ENCODE data around the gene ABCG1.

The ABCG1 gene

DNA sequence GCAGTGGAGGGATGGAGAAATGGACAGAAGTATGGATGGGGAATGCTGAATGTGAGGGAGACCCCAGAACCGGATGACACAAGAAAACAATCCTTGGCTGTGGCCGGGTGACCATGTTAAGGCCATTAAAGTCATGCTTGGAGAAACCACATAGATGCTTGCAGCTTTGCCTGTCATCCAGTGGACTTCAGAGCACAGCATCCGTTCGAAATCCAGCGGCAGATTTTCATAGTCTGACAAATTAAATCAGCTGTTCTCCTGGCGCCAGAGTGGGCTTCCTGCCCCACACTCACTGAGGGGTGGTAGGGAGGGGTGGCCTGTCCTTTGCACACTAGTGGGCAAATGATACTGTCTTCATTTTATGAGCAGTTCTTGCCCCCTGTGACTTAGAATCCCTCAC, 35.1 kb downstream of the ABCG1 start:
- DNase-seq: no peak

DNA sequence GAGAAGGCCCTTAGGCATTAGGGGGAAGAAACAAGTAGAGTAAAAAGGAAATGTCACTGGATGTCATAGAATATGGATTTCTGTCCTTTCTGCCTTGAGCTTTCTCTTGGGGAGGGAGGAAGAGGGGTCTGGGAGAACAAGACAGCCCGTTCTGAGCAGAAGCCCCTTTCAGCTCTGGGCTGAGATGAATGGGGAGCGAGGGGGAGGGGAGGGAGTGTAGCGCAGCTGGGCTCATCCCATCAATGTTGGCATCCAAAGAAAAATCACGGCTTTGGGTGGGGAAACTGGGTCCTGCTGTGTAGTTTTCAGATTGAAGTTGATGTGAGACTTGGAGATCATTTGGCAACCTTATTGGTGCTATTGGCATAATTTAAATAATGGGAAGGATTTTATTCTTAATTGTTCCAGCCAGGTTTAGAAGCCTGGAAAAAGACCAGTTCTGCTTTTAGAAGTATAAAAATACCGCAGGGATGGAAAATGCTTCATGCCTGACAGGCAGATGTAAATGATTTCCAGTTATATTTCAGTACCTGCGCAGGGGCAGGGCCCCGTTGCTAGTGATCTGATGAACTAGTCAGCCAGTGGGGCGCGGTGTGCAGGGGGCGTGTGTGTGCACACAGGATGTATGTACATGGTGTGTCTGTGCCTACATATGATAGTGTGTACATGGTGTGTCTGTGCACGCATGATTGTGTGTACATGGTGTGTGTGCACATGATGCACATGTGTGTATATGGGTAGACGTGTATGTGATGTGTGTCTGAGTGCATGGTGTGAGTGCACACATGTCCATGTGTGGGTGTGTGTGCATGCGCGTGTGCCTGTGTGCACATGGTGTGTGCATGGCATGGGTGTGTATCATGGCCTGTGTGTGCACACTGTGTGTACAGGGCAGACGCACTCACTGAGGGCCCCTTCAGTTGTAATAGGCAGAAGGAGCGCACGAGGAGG, 36.0 kb downstream of the ABCG1 start:
- DNase-seq: no peak

DNA sequence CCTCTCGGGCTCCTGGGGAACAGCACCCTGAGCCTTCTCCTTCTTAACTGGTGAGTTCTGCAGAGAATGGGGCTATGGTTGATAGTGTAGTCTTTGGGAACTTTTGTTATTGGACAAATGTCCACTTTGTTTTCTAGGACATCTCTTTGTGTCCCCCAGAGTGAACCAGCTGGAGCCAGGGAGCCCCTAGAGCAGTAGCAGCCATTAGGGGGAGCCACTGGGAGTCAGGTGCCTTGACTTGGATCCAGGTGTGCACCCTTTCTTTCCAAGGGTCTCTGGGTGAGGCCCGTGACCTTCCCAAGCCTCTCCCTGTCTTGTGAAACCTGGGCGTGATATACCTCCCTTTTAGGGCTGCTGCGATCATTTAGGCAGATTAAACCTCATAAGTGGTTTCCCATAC, 36.9 kb downstream of the ABCG1 start:
- DNase-seq: no peak

DNA sequence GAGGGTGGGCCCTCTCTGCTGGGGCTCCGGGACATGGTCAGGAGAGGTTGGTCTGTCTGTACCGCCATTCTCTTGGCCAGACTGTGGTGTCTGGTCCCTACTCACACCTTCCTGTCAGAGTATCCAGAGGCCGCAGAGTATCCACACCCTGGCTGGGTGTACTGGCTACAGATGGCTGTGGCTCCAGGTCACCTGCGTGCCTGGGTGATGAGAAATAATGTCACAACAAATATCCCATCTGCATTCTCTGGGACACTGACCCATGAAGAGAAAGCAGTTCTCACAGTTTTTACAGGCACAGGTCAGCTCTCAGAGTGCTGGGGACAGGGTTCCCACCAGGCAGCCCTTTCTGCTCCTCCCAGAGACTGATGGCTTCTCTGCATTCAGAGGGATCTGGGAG, 37.4 kb downstream of the ABCG1 start:
- DNase-seq: no peak

DNA sequence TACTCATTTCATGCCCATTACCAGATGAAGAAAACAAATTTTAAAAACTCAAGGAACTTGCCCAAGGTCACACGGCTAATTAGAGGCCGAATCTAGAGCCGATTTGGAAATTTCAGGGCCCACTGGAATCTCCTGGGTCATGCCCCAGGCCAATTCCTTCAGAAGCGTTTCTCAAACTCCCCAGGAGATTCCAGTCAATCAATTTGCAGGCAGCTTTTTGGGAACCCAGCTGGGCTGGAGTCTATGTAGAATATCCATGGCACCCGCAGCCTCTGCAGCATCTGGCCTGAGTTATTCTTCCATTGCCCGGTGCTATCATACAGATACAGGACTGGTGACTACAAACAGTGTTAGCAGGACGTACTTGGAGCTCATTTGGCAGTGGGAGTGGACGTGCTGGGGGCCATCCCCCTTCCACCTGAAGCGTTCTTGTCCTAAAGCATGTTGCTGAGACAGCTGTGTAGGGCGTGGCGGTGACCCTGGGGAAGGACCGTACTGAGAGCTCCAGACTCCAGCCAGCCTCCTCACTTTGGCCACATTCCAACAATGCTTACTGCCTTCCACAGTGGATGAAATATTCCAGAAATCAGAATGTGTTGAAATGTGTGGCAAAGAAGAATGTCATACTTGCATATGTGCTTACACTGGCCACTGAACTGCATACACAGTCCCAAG, 38.3 kb downstream of the ABCG1 start:
- DNase-seq: no peak

DNA sequence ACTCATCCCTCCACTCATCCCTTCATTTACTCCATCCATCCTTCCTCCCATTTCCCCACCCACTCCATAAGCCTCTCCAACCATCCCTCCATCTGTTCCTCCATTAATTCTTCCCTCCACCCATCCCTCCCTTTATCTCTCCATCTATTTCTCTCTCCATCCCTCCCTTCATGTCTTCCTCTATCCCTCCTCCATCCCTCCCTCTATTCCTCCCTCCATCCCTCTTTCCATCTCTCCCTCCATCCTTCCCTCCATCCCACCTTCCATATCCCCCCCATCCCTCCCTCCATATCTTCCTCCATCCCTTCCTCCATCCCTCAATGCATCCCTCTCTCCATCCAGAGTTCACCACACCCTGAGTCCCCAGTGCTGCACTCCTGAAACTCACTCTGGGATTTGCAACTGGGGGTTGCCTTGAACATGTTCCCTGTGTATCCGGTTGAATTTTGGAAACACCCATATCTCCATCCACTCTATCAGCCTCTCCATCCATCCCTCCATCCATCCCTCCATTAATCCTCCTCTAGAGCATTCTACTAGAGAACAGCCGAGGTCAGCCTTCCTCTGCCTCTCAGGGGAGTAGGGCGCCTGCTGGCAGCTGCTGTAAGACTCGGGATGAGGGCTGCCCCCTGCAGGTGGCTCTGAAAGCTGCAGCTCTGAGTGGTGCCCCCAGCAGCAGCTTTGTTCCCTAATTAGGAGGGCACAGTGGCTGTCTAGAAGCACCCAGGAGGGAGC, 39.4 kb downstream of the ABCG1 start:
- peak; percentile 7 for DNase-seq

DNA sequence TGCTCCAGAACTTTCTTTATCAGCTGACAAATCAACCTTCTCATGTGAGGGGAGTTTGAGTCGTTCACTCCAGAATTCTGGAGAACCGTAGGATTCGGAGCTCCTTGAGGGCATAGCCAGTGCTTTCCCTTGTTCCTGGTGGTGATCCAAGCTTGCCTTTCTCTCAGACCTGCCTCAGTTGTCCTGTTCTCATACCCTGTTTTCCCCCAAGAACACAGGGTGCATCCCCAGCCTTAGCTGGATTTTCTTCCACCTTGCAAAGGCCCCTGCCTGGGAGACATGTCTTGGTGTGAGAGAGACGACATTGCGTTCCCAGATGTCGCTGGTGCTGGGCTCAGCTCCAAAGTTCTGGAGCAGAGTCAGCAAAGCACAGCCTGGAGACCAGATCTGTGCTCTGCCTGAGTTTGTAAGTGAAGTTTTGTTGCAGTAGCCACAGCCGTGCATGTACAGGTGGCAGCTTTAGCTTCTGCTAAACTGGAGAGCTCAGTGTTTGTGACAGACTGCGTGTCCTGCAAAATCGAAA, 40.0 kb downstream of the ABCG1 start:
- DNase-seq: no peak

DNA sequence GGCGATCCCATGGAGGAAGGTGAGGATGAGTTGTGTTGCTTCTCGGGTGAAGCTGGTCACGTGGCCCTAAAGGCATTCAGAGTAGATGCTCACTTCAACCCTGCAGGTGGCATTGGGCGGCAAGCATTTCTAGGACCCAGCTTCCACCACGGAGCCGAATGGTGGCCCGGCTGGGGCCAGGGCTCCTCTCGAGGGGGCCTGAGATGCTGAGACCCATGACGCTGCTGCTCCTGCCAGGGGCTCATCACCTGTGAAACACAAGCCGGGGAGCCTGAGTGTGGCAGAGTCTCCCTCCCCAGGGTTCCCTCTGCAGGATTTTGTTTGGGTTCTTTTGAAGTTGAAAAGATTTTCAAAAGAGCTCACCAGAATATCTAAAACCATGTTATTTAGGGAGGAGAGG, 41.2 kb downstream of the ABCG1 start:
- no peak for DNase-seq

DNA sequence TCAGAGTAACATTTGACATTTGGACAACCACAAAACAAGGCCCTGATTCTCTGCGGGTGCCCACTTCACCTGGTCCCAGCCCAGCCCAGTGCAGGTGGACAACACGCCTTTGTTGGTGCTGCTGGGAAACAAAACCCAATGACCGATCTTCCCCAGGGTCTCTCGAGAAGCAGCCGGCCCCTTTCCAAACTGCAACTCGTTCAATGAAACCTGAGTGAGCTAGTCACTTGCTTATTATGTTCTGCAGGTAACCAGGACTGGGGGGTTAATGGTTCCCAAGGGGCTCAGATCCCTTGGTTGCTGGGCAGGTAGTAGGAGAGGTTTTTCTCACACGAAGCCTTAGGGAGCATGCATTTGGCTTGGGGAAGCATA, 42.9 kb downstream of the ABCG1 start:
- DNase-seq: no peak

DNA sequence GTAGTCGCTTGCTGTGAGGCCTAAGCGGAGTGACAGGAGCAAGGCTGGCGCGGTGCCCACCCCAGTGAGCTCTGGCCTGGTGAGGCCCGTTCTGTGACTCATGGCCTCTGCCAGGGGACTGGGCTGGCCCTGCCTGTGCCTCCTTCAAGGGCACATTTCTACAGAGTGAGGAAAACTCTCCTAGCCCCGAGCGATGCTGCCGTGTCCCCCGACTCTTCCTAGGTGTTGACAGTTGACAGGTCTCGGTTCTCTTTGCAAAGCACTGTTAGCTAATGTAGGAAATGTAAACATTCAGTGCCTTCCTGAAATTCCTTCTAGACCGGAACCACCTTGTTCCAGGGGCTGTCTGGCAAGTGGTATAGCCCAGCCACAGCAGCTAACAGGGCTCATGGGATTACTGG, 43.9 kb downstream of the ABCG1 start:
- peak; percentile 16 for DNase-seq

DNA sequence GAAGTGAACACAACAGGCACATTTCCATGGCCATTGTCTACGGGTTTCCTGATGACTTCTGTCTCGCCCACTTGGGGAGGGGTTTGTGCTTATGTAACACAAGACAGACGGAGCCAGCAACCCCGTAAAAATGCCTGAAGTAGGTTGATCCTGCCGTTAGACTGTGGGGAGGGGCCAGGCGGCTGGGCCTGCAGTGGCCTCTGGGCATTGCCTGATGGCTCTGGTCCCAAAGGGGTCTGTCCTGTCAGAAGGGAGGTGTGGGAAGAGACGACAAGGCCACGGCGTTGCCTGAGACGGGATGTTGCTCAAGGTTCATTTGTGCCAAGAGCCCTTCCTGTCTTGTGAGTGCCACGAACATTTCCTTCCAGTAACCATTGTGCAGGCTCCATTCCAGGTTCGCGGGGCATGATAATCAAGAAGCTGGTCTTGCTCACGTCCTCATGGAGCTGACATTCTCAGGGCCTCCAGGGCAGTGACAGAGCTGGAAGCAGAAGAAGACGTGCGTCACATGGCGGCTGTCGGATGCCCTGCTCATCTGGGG, 44.7 kb downstream of the ABCG1 start:
- DNase-seq: no peak

DNA sequence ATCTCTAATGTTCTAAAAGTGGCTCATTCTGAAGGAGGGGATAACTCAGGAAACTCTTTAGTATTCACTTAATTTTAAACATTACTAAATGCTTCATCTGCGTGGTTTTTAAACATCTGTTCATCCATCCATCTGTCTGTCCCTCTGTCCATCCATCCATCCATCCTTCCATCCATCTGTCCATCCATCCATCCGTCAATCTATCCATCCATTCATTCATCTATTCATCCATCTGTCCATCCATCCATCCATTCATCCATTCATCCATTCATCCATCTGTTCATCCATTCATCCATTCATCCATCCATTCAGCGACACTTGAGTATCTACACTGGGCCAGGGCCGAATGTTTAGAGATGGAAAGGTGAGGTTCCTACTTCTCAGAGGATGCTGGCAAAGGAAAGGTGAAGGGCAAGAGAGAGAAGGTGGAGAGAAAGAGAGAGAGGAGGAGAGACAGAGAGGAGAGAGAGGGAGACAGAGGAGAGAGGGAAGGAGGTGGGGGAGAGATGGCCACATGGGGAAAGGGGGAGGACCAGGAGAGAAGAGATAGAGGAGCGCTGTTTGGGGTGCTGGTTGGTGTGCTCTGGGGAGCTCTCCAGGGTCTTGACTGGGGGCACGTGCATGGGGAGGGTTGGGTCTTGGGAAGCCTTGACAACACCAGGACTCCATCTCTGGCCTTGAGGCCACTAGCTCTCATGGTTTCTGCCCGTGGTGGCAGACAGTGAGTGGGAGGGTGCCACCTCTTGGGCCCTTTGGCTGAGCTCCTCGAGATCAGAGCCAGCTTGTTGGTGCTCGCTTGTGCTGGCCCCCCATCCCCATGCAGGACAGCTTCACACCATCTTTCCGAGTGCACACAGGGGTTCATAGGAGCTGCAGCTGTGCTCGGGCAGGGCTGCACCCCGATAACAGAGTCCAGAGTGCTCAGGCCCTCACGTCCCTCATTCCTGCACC, 45.6 kb downstream of the ABCG1 start:
- no peak for DNase-seq

DNA sequence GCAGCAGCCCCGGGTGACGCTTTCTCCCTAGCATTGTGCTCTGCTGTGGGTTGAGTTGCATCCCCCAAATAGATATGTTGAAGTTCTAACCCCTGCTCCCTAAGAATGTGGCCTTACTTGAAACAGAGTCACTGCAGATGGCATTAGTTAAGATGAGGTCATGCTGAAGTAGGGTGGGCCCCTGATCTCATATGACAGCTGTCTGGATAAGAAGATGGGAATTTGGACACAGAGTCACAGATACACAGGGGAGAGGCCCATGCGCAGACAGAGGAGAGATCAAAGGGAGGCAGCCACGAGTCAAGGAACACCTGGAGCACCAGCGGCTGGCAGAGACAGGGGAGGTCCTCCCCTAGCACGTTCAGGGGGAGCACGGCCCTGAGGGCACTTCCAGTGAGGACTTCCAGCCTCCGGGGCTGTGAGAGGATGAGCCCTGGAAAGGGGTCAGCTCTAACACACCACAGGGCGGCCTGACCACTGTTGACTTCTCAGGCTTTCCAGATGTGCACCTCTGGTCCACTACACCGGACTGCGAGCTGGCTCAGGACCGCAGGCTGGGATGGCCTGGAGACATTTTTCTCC, 46.4 kb downstream of the ABCG1 start:
- no peak for DNase-seq

DNA sequence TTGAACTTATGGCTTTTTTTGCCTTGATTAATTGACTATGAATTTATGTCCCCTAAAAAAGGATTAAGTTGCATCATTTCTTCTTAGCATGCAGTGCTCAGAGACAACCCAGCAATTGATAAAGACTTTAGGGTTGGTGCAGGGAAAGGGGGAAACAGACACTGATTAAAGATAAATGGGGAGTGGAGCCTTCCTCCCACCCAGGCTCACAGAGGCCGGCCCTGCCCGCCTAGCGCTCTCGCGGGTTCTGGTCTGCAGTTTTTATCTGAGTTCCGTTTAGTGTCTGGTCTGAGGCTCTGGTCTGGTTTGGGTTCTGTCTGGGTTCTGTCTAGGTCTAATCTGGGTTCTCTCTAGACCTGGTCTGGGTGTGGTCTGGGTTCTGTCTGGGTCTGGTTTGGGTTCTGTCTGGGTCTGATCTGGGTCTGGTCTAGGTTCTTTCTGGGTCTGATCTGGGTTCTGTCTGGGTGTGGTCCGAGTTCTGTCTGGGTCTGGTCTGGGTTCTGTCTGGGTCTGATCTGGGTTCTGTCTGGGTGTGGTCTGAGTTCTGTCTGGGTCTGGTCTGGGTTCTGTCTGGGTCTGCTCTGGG, 48.1 kb downstream of the ABCG1 start:
- no peak for DNase-seq

DNA sequence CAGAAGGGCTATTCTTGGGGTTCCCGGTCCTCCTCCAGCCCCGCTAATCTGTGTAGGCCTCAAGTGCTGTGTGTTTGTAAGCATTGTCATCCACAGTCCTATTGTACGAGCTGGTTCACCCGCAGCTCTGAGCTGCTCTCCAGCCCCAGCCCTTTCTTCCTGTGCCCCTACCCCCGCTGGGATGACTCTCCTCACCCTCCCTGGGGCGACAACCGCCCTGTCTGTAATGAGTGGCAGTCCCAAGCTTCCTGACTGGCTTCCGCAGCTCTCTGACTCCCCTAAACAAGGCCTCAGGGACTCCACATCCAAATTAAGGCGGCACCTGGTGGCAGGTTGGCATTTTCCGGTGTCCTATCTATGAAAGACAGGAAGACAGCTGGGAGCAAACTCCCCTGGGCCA, 50.4 kb downstream of the ABCG1 start:
- no peak for DNase-seq

DNA sequence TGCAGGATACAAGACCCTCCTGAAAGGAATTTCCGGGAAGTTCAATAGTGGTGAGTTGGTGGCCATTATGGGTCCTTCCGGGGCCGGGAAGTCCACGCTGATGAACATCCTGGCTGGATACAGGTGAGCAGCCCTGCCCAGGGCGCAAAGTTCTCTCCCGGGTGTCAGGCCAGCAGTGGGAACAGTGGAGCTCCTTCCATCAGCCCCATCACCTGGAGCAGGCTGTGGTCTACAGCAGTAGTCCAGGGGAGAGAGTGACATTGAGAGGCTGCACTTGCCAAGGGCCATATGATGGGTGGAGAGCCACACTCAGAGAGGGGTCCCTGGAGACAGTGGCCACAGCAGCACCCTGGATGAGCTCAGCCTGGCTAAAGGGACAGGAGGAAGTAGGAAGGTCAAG, 52.1 kb downstream of the ABCG1 start:
- DNase-seq: no peak

DNA sequence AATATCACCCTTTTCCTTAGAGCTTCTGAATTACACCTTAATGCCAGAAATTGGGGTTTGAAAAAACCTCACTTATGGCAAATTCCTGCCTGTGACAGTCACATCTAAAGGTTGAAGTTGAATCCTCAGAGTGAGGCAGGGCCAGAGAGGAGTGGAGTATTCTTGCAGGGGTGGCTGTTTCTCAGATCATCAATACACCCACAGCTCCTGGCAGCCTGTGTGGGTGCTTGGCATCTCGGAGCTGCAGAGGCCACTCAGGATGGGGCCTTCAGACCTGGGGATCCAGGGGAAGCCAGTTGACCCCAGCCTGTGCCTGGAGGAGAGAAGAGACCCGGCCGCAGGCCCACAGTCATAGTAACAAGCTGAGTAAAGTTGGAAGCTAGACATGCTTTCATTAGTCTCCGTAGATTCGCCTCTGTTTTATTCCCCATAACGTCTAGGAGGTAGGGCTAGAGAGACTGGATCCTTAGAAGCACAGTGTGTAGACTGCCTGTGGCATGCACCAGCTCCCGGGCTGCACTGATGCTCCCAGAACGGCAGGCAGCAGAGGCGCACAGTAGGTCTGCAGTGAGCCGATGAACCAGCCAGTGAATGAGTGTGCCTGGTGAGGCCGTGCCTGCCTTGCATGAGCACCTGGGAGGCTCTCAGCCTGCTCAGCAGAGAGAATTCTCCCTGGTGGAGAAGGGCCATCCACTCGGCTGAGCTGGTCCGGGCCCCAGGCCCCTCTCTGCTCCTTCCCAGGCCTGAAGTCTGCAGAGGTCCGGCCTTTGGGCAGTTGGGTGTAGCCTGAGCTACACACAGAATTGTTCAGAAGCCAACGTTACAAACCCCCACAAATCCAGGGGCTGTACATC, 53.4 kb downstream of the ABCG1 start:
- no peak for DNase-seq

DNA sequence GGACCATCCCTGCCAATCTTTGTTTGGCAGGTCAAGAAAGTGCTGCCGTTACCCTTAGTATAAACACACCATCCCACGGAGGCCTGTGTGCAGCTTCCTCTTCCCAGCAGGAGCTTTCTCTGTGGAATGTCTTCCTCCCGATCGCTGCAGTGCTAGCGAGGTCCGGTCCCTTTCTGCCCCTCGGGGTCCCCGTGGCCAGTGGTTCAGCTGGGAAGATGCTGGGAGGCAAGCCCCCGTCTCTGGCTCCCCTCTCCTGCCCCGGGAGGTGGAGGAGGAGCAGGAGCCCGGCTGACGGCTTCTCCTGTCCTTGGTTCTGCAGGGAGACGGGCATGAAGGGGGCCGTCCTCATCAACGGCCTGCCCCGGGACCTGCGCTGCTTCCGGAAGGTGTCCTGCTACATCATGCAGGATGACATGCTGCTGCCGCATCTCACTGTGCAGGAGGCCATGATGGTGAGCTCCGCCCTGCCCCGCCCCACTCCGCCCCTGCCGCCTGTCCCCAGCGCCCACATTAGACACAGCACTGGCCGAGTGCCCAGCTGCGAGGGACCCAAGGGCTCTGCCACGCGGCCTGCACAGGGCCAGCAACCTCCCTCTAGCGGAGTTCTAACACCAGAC, 54.2 kb downstream of the ABCG1 start:
- no peak for DNase-seq

DNA sequence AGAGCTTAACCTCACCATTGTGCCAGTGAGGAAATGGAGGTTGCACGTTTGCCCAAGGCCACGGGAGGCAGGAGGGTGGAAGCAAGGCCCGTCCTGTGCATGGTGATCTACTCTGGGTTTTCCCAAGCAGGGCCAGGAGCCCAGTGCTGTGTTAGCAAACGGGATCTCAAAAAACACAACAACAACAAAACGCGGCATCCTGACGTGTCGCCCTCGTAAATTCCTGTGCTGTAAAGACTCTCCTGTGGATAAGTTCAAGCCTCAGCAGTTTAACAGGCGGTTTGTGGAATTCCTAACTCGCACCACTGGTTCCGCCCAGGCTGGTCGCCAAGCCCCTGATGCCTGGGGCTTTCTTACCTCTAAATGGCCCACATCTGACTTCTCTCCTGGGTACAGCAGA, 57.1 kb downstream of the ABCG1 start:
- no peak for DNase-seq

All from SHP77 treated with DMSO at 0.1 percent for 48 hours (cell line).